ENCODE data around the gene PIK3R3.
"Not testable (repeated sequence)": the region's sequence is repeated elsewhere in the genome, so short reads cannot be mapped to it uniquely, and the experiment has no call there.

The PIK3R3 gene

GRCh38 chr1:46070164-46070814 lies 62.1 kb downstream of the PIK3R3 start:
- DNase-seq (ENCODE audit: extremely low read depth in 1 of 2, low read depth in 1 of 2), result no peak

- no peak for DNase-seq (ENCODE audit: extremely low read depth in 1 of 2, low read depth in 1 of 2)
Observed at GRCh38 chr1:46068525-46068924, 63.9 kb downstream of the PIK3R3 start.

GRCh38 chr1:46067652-46068051 lies 64.8 kb downstream of the PIK3R3 start:
- no peak for DNase-seq (ENCODE audit: extremely low read depth in 1 of 2, low read depth in 1 of 2)

- no peak for DNase-seq (ENCODE audit: extremely low read depth in 1 of 2, low read depth in 1 of 2)
Observed at GRCh38 chr1:46065405-46065804, 67.0 kb downstream of the PIK3R3 start.

- no peak for DNase-seq (ENCODE audit: extremely low read depth in 1 of 2, low read depth in 1 of 2)
Observed at GRCh38 chr1:46064708-46065107, 67.7 kb downstream of the PIK3R3 start.

GRCh38 chr1:46062651-46063319 lies 69.6 kb downstream of the PIK3R3 start:
- peak in 1 of 2 donors; percentile 24 for DNase-seq (ENCODE audit: extremely low read depth in 1 of 2, low read depth in 1 of 2)

- no peak for DNase-seq (ENCODE audit: extremely low read depth in 1 of 2, low read depth in 1 of 2)
Observed at GRCh38 chr1:46061146-46061545, 71.3 kb downstream of the PIK3R3 start.

GRCh38 chr1:46058936-46059335 lies 73.5 kb downstream of the PIK3R3 start:
- DNase-seq (ENCODE audit: extremely low read depth in 1 of 2, low read depth in 1 of 2), result no peak

- DNase-seq (ENCODE audit: extremely low read depth in 1 of 2, low read depth in 1 of 2), result no peak
Observed at GRCh38 chr1:46057781-46058180, 74.6 kb downstream of the PIK3R3 start.

GRCh38 chr1:46057215-46057614 lies 75.2 kb downstream of the PIK3R3 start:
- DNase-seq (ENCODE audit: extremely low read depth in 1 of 2, low read depth in 1 of 2), result not testable (repeated sequence)

- DNase-seq (ENCODE audit: extremely low read depth in 1 of 2, low read depth in 1 of 2), result no peak
Observed at GRCh38 chr1:46056325-46056724, 76.1 kb downstream of the PIK3R3 start.

- no peak for DNase-seq (ENCODE audit: extremely low read depth in 1 of 2, low read depth in 1 of 2)
Observed at GRCh38 chr1:46053734-46054133, 78.7 kb downstream of the PIK3R3 start.

- no peak for DNase-seq (ENCODE audit: extremely low read depth in 1 of 2, low read depth in 1 of 2)
Observed at GRCh38 chr1:46044116-46044515, 88.3 kb downstream of the PIK3R3 start.

- DNase-seq (ENCODE audit: extremely low read depth in 1 of 2, low read depth in 1 of 2), result no peak
Observed at GRCh38 chr1:46043458-46044017, 88.9 kb downstream of the PIK3R3 start.

GRCh38 chr1:46041974-46042373 lies 90.5 kb downstream of the PIK3R3 start:
- no peak for DNase-seq (ENCODE audit: extremely low read depth in 1 of 2, low read depth in 1 of 2)

- no peak for DNase-seq (ENCODE audit: extremely low read depth in 1 of 2, low read depth in 1 of 2)
Observed at GRCh38 chr1:46041551-46041950, 90.9 kb downstream of the PIK3R3 start.

- DNase-seq (ENCODE audit: extremely low read depth in 1 of 2, low read depth in 1 of 2), result no peak
Observed at GRCh38 chr1:46039571-46040052, 92.8 kb downstream of the PIK3R3 start.

- peak; percentile 54 to 56 for DNase-seq (ENCODE audit: extremely low read depth in 1 of 2, low read depth in 1 of 2)
Observed at GRCh38 chr1:46036894-46037839, 95.3 kb downstream of the PIK3R3 start.

GRCh38 chr1:46034601-46035516 lies 97.6 kb downstream of the PIK3R3 start:
- DNase-seq (ENCODE audit: extremely low read depth in 1 of 2, low read depth in 1 of 2), result no peak

Data from stimulated activated CD8-positive, alpha-beta memory T cell treated with anti-CD3 and anti-CD28 coated beads, Interleukin-7, amount 100 ng/mL, for 48 hours (primary cell).